Spleen (tissue), 7 donors: Measurements from ENCODE around the gene GRIK2.

Experiments used
- CTCF ChIP-seq, 11 experiments: fragments of 200-600 bp in 7 of 11; fragments of 450-650 bp in 4 of 11; sonication (generic) in 4 of 11; IDR thresholded peaks in 8 of 11; conservative IDR thresholded peaks in 3 of 11; 1 replicate in 7 of 11; 2 replicates in 4 of 11; pipeline versions ENCODE4 v1.4.0 to v1.8.0; 2016 to 2021; ENCODE audit warnings: antibody characterized with exemption in 11 of 11, inconsistent platforms in 4 of 11, mild to moderate bottlenecking in 1 of 11
- POLR2A ChIP-seq, 3 donors: fragments of 450-650 bp; IDR thresholded peaks; one replicate each; pipeline ENCODE4 v1.5.1; 2017; ENCODE audit warnings: antibody characterized with exemption in 3 of 3, mild to moderate bottlenecking in 1 of 3
- POLR2AphosphoS5 ChIP-seq, 3 donors: sonication (generic); formaldehyde crosslinking; IDR thresholded peaks; one replicate each; pipeline ENCODE4 v1.5.1; 2017; ENCODE audit warnings: antibody characterized with exemption in 3 of 3
- donor health status: DM: no; HTN: no; CAD: no; lungs with moderate emphysema.
- donor health status: DM: no; HTN: no; CAD: no.
- donor health status: DM: no; HTN: no; CAD: no.

DNA sequence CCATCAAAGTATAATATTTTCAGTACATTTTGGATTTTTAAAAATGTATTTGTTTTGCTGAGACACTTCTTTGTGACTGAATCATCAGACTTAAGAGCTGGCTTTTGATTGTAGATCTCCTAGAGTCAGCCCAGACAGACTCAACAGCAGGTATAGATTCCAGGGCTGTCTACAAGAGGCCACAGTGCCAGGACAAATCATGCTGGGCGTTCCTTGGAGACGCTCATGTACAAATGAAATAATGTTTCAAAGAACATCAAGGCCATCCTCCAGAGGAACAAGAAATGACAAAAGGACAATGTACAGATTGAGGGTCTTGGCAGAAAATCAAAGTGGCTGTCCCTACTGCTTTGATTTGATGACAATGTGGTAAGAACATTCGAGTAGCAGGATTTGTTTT, 369.3 kb downstream of the GRIK2 start:
- TF ChIP-seq CTCF (IDR thresholded peaks at IDR 0.05 in 8 of 11, conservative IDR thresholded peaks at IDR 0.05 in 3 of 11), result no peak
- TF ChIP-seq POLR2A (IDR thresholded peaks at IDR 0.05), result no peak
- no peak for TF ChIP-seq POLR2AphosphoS5 (IDR thresholded peaks at IDR 0.05)
